HG02981 (cell line): ENCODE data around the gene ANXA8L1.
"Not testable (repeated sequence)": the region's sequence is repeated elsewhere in the genome, so short reads cannot be mapped to it uniquely, and the experiment has no call there.

Source experiments
- ATAC-seq: cut with Tn5 transposase; IDR thresholded peaks from one replicate; pipeline ENCODE4 v1.9.1; 2021; ENCODE audit warnings: mild to moderate bottlenecking, moderate library complexity; ENCODE audit not compliant: unreplicated experiment

The ANXA8L1 gene

DNA sequence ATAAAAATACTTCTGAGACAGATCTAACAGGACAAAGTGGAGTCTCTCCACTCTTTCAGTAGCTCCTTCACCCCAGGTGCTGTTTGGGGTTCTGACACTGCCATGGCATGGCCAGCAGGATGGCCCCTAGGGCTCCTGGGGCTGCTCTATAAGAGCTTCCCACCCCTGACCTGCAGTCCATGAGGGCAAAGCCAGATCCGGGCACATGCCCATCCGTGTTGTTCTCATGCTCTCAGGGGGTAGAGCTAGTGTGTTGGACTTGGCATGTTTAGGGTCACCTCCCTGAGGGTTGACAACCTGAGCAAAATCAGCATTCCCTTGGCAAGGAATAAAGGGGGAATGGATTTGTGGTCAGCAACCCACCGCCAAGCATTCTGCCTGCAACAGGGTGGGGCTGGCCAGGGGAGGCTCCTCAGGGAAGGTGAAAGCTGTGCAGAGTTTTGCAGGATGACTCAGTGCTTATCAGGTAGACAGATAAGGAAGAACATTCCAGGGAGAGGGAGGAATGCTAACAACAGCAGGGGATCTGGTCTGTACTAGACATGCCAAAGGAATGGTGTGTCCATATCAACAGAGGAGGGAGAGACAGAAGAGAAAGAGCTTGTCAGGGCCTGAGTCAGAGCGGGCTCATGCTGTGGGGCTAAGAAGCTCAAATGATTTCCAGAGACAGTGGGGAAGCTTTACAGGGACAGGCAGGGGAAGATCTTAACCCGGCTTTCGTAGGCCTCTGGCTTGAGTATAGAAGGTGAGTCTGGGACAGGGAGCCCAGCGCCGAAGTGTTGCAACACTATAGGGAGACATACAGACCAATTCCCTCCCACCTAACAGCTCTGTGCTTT lies 21.1 kb downstream of the ANXA8L1 start:
- ATAC-seq: not testable (repeated sequence)

- ATAC-seq: not testable (repeated sequence)
Measured at GRCh38 chr10:46397767-46398166, 22.2 kb downstream of the ANXA8L1 start.

- peak; percentile 43 for ATAC-seq
Measured at GRCh38 chr10:46398212-46398886, 22.8 kb downstream of the ANXA8L1 start.

DNA sequence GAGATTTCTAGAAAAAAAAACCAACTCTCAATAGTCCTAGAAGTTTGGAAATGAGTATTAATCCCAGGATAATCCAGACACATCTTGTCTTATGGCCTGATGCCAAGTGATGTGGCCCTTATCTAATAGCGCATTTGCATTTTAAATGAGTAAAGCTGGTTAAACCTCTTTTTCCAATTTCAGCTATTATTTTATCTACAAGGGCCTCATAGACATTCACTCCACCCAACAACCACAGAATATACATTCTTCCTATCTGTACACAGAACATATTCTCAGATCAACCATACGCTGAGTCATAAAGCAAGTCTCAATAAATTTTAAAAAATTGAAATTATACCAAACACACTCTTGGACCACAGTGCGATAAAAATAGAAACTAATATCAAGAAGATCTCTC lies 34.0 kb downstream of the ANXA8L1 start:
- ATAC-seq: not testable (repeated sequence)

GRCh38 chr10:46411123-46411522 lies 35.5 kb downstream of the ANXA8L1 start:
- not testable (repeated sequence) for ATAC-seq

GRCh38 chr10:46412665-46413064 lies 37.1 kb downstream of the ANXA8L1 start:
- ATAC-seq: not testable (repeated sequence)

- not testable (repeated sequence) for ATAC-seq
Measured at GRCh38 chr10:46415291-46415690, 39.7 kb downstream of the ANXA8L1 start.

DNA sequence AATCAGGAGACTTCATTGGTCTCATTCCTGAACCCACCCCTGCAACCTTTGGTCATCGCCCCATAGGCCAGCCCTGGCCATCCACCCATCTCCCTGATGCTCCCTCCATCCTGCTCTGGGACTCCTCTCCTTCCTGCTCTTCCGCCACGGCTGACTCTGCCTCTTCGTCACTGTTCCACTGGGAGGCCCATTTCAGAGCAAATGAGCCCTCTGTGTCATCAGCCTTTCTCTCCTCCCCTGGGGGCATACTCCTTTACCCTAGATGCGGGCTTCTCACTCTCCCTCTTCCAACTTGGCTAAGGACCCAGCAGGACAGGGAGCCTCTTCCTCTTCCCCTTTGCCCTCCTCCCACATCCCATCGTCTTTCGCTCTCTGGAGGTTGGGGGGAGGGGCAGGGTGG lies 42.7 kb downstream of the ANXA8L1 start:
- ATAC-seq: not testable (repeated sequence)

- ATAC-seq: not testable (repeated sequence)
Measured at GRCh38 chr10:46419570-46420379, 44.2 kb downstream of the ANXA8L1 start.

DNA sequence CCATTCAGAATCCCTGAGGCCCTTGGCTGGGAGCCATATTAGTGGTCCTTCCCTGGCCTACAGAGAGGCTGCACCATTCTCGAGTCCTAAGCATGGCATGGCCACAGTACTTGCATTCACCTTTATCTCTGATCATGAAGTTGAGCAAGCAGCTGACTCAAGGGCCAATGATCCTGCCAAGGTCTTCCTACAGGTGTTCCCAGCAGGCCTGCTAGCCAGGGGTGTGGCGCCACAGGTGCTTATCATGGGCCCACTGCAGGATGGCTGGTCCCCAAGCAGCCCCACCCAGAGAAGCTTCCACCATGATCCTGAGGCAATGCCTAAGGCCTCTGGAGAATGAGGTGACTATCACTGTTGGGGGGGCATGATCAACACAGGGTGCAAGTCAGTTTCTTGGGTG lies 48.0 kb downstream of the ANXA8L1 start:
- not testable (repeated sequence) for ATAC-seq

DNA sequence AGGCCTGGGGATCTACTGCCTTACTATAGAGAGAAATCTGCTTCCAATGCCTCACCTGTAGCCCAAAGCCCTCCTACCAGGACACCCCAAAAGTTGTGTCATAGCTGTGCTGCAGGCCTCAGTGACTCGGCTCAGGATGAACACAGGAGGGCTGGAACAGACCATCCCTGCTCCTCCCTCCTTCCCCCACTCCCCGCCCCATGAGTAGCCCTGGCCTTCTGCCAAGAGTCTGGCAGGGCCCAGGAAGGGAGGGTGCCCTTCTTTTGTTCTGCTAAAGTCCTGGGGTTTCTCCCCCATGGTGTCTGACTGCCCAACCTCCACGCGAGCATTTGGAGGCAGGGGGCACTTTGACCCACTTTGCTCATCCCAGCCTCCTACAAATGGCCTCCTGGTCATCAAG lies 65.4 kb downstream of the ANXA8L1 start:
- ATAC-seq: not testable (repeated sequence)
